Measurements from ENCODE around the gene MYL5. TPM values are rescaled to one million over a fixed set of nuclear protein-coding genes. Genes with fewer than 3 reads are reported as not detected.

Gene MYL5
- total RNA-seq, 1 donor from 2014 or later: 17.5 TPM

GRCh38 chr4:647481-647880 is 26.9 kb upstream of the MYL5 start:
- H3K4me1 Mint-ChIP-seq (ENCODE audit: low read depth, unreplicated experiment): no peaks in the 10 kb centered on the region

GRCh38 chr4:648579-649292 is 25.6 kb upstream of the MYL5 start:
- Histone ChIP-seq H3K9me3 (ENCODE audit: insufficient read depth, low read depth, low read length) (no peaks in the 10 kb centered on the region), H3K9ac (ENCODE audit: low read length) (no peak overlapping the region), H3K4me2 (ENCODE audit: low read length) (no peak overlapping the region), H2AFZ (ENCODE audit: low read depth, low read length) (no peak overlapping the region), H3K27ac (ENCODE audit: low read depth, low read length) (no peak overlapping the region), H3K4me1 (ENCODE audit: insufficient read depth, low read length) (no peaks in the 10 kb centered on the region), H3K36me3 (ENCODE audit: insufficient read depth, low read length) (no peaks in the 10 kb centered on the region), H3K79me2 (ENCODE audit: insufficient read depth, low read length) (no peaks in the 10 kb centered on the region), H3K4me3 (ENCODE audit: insufficient read depth, low read depth, low read length) (no peak overlapping the region), H3K27me3 (ENCODE audit: insufficient read depth, low read length) (peaks cover 4% of the 10 kb centered on the region), H4K20me1 (ENCODE audit: insufficient read depth, low read length) (no peaks in the 10 kb centered on the region)
- Mint-ChIP-seq H3K9me3 (ENCODE audit: unreplicated experiment) (peaks cover 3% of the 10 kb centered on the region), H3K4me3 (ENCODE audit: unreplicated experiment) (no peak overlapping the region), H3K36me3 (ENCODE audit: low read depth, unreplicated experiment) (peaks cover 2% of the 10 kb centered on the region), H3K27ac (ENCODE audit: unreplicated experiment) (no peak overlapping the region), H3K27me3 (ENCODE audit: low read depth, unreplicated experiment) (peaks cover 19% of the 10 kb centered on the region), H3K4me1 (ENCODE audit: low read depth, unreplicated experiment) (no peaks in the 10 kb centered on the region)
- no peak for FAIRE-seq
- TF ChIP-seq EZH2 (IDR thresholded peaks at IDR 0.05; ENCODE audit: insufficient read depth, low read length): no peak
- TF ChIP-seq CTCF (IDR thresholded peaks at IDR 0.05; ENCODE audit: insufficient read depth, low read depth, low read length): no peak
- no peak for DNase-seq (ENCODE audit: low read depth)

More at GRCh38 chr4:647481-647880, 26.9 kb upstream of the MYL5 start:
- Histone ChIP-seq H3K4me2 (ENCODE audit: low read length) (no peak overlapping the region), H3K4me1 (ENCODE audit: insufficient read depth, low read length) (no peaks in the 10 kb centered on the region), H3K36me3 (ENCODE audit: insufficient read depth, low read length) (no peaks in the 10 kb centered on the region), H3K27me3 (ENCODE audit: insufficient read depth, low read length) (peaks cover 4% of the 10 kb centered on the region), H3K9ac (ENCODE audit: low read length) (no peak overlapping the region), H3K4me3 (ENCODE audit: insufficient read depth, low read depth, low read length) (no peak overlapping the region), H3K27ac (ENCODE audit: low read depth, low read length) (no peak overlapping the region), H3K9me3 (ENCODE audit: insufficient read depth, low read depth, low read length) (no peaks in the 10 kb centered on the region), H2AFZ (ENCODE audit: low read depth, low read length) (no peak overlapping the region), H3K79me2 (ENCODE audit: insufficient read depth, low read length) (no peaks in the 10 kb centered on the region), H4K20me1 (ENCODE audit: insufficient read depth, low read length) (no peaks in the 10 kb centered on the region)
- TF ChIP-seq CTCF (IDR thresholded peaks at IDR 0.05; ENCODE audit: insufficient read depth, low read depth, low read length): no peak
- TF ChIP-seq EZH2 (IDR thresholded peaks at IDR 0.05; ENCODE audit: insufficient read depth, low read length): no peak
- H3K27ac Mint-ChIP-seq (ENCODE audit: unreplicated experiment): no peak overlapping the region
- no peak overlapping the region for H3K4me3 Mint-ChIP-seq (ENCODE audit: unreplicated experiment)
- DNase-seq (ENCODE audit: low read depth) (no peak), FAIRE-seq (no peak)
- H3K9me3 Mint-ChIP-seq (ENCODE audit: unreplicated experiment): no peaks in the 10 kb centered on the region
- H3K27me3 Mint-ChIP-seq (ENCODE audit: low read depth, unreplicated experiment): peaks cover 17% of the 10 kb centered on the region
- H3K36me3 Mint-ChIP-seq (ENCODE audit: low read depth, unreplicated experiment): peaks cover 2% of the 10 kb centered on the region

- Histone ChIP-seq H3K4me1 (ENCODE audit: insufficient read depth, low read length) (no peaks in the 10 kb centered on the region), H2AFZ (ENCODE audit: low read depth, low read length) (no peak overlapping the region), H3K27ac (ENCODE audit: low read depth, low read length) (no peak overlapping the region), H3K9me3 (ENCODE audit: insufficient read depth, low read depth, low read length) (no peaks in the 10 kb centered on the region), H4K20me1 (ENCODE audit: insufficient read depth, low read length) (no peaks in the 10 kb centered on the region), H3K79me2 (ENCODE audit: insufficient read depth, low read length) (no peaks in the 10 kb centered on the region), H3K36me3 (ENCODE audit: insufficient read depth, low read length) (no peaks in the 10 kb centered on the region), H3K4me3 (ENCODE audit: insufficient read depth, low read depth, low read length) (no peak overlapping the region), H3K4me2 (ENCODE audit: low read length) (no peak overlapping the region), H3K9ac (ENCODE audit: low read length) (no peak overlapping the region), H3K27me3 (ENCODE audit: insufficient read depth, low read length) (peaks cover 4% of the 10 kb centered on the region)
- no peak for TF ChIP-seq EZH2 (IDR thresholded peaks at IDR 0.05; ENCODE audit: insufficient read depth, low read length)
- no peak for TF ChIP-seq CTCF (IDR thresholded peaks at IDR 0.05; ENCODE audit: insufficient read depth, low read depth, low read length)
- no peak for DNase-seq (ENCODE audit: low read depth)
- no peak for FAIRE-seq
- H3K36me3 Mint-ChIP-seq (ENCODE audit: low read depth, unreplicated experiment): peaks cover 2% of the 10 kb centered on the region
- H3K4me1 Mint-ChIP-seq (ENCODE audit: low read depth, unreplicated experiment): no peaks in the 10 kb centered on the region
- H3K4me3 Mint-ChIP-seq (ENCODE audit: unreplicated experiment): no peak overlapping the region
- peaks cover 3% of the 10 kb centered on the region for H3K9me3 Mint-ChIP-seq (ENCODE audit: unreplicated experiment)
- no peak overlapping the region for H3K27ac Mint-ChIP-seq (ENCODE audit: unreplicated experiment)
- peaks cover 19% of the 10 kb centered on the region for H3K27me3 Mint-ChIP-seq (ENCODE audit: low read depth, unreplicated experiment)
These were observed 25.1 kb upstream of the MYL5 start for GRCh38 chr4:649293-649625.
